C4-2B (cell line): ENCODE measurements around the gene ADCYAP1R1.

ENCODE experiments used
- H3K27ac ChIP-seq: fragments of 450-650 bp; 2 replicates; pipeline ENCODE4 v1.5.1; 2017
- CTCF ChIP-seq: fragments of 450-650 bp; conservative IDR thresholded peaks from 2 replicates; pipeline ENCODE4 v1.5.1; 2017; ENCODE audit warnings: mild to moderate bottlenecking
- ZFX ChIP-seq: fragments of 450-650 bp; IDR thresholded peaks from 2 replicates; pipeline ENCODE4 v1.6.1; 2017

Gene ADCYAP1R1

GRCh38 chr7:31051598-31052486 lies at the start of gene ADCYAP1R1:
ADCYAP1R1 (plus strand) TSS chr7:31052308; CDS start chr7:31063265, 10,957 bp downstream.
- H3K27ac ChIP-seq, result no peak within 1 kb of the TSS
- TF ChIP-seq ZFX (no peak), CTCF (no peak)

- TF ChIP-seq CTCF, result no peak
- no peak for TF ChIP-seq ZFX
- no peak overlapping the region for H3K27ac ChIP-seq
Observed at GRCh38 chr7:31003097-31003496, 49.0 kb upstream of the ADCYAP1R1 start.

- no peak for TF ChIP-seq CTCF
- no peak for TF ChIP-seq ZFX
- H3K27ac ChIP-seq, result no peak overlapping the region
Observed at GRCh38 chr7:31003721-31004120, 48.4 kb upstream of the ADCYAP1R1 start.

- H3K27ac ChIP-seq, result no peak overlapping the region
- TF ChIP-seq CTCF (no peak), ZFX (no peak)
Observed at GRCh38 chr7:31004393-31004792, 47.7 kb upstream of the ADCYAP1R1 start.

GRCh38 chr7:31006857-31007256 lies 45.3 kb upstream of the ADCYAP1R1 start:
- H3K27ac ChIP-seq, result no peak overlapping the region
- no peak for TF ChIP-seq ZFX
- TF ChIP-seq CTCF, result no peak

GRCh38 chr7:31007634-31008033 lies 44.5 kb upstream of the ADCYAP1R1 start:
- H3K27ac ChIP-seq, result no peak overlapping the region
- TF ChIP-seq CTCF (no peak), ZFX (no peak)

GRCh38 chr7:31014826-31015225 lies 37.3 kb upstream of the ADCYAP1R1 start:
- TF ChIP-seq CTCF (no peak), ZFX (no peak)
- H3K27ac ChIP-seq, result no peak overlapping the region
